ENCODE data around the gene PPM1H. TPM values are rescaled to one million over a fixed set of nuclear protein-coding genes. Genes with fewer than 3 reads are reported as not detected.

The PPM1H gene
- total RNA-seq, 1 experiment from 2014 or later: 12.0 TPM

- Histone ChIP-seq H3K9ac (ENCODE audit: low read length) (no peak overlapping the region), H3K9me2 (replicated peaks; ENCODE audit: low read length) (0 out of 2 replicates have a peak, but pooled peaks cover 3% of the 10 kb centered on the region), H3K79me2 (ENCODE audit: low read length) (no peaks in the 10 kb centered on the region), H2AFZ (ENCODE audit: low read length) (0 out of 2 replicates have a peak overlapping the region, but pooled peaks have one; percentile 27), H3K4me2 (ENCODE audit: low read length) (peak overlapping the region; percentile 2; the same call in 1 of the 2 replicates), H3K4me1 (ENCODE audit: insufficient read depth, low read length) (peaks cover 15% of the 10 kb centered on the region), H3K27me3 (ENCODE audit: low read length) (no peaks in the 10 kb centered on the region), H3F3A (ENCODE audit: low read length, unreplicated experiment) (no peaks in the 10 kb centered on the region), H3K27ac (ENCODE audit: low read length) (peak overlapping the region; percentile 54), H4K20me1 (ENCODE audit: low read length) (no peaks in the 10 kb centered on the region), H3K4me3 (ENCODE audit: low read length) (no peak overlapping the region), H3K9me3 (ENCODE audit: low read length) (no peaks in the 10 kb centered on the region), H3K36me3 (ENCODE audit: low read depth, low read length) (no peaks in the 10 kb centered on the region)
- BruUV-seq (replicated peaks): no TSS peak
- DNase-seq (peak; percentile 75), ATAC-seq (peak; percentile 81)
- TF ChIP-seq EZH2 (IDR thresholded peaks at IDR 0.05; ENCODE audit: low read length, unreplicated experiment) (no peak), CTCF (conservative IDR thresholded peaks at IDR 0.05; ENCODE audit: low read depth, low read length) (no peak), EZH2phosphoT487 (IDR thresholded peaks at IDR 0.05; ENCODE audit: borderline replicate concordance, low read length) (no peak)
- POLR2A ChIA-PET (ENCODE audit: unreplicated experiment): no interaction called here
- intact Hi-C loops (cut with micrococcal nuclease): loop anchor here (2.0 to 5.0 kb wide), 4 partner anchors 20 to 134 kb away; no protein-coding TSS in a partner anchor
- CTCF ChIA-PET: no interaction called here
Measured at GRCh38 chr12:62660756-62661155, 274.2 kb downstream of the PPM1H start.

- peaks cover 15% of the 10 kb centered on the region for H3K4me1 ChIP-seq (ENCODE audit: insufficient read depth, low read length)
- H4K20me1 ChIP-seq (ENCODE audit: low read length): no peaks in the 10 kb centered on the region
- H3K9me2 ChIP-seq (replicated peaks; ENCODE audit: low read length): 0 out of 2 replicates have a peak, but pooled peaks cover 3% of the 10 kb centered on the region
- H3F3A ChIP-seq (ENCODE audit: low read length, unreplicated experiment): no peaks in the 10 kb centered on the region
- peak overlapping the region; percentile 54 for H3K27ac ChIP-seq (ENCODE audit: low read length)
- no peak for DNase-seq
- POLR2A ChIA-PET (ENCODE audit: unreplicated experiment): interaction anchor here (0.5 to 0.6 kb wide), 2 partner anchors 71 to 140 kb away, joined by 3 to 8 read pairs; no protein-coding TSS in a partner anchor
- H3K4me3 ChIP-seq (ENCODE audit: low read length): no peak overlapping the region
- no peak overlapping the region for H3K9ac ChIP-seq (ENCODE audit: low read length)
- CTCF ChIA-PET: no interaction called here
- BruUV-seq (replicated peaks): no TSS peak
- H3K4me2 ChIP-seq (ENCODE audit: low read length): no peak overlapping the region
- no peaks in the 10 kb centered on the region for H3K9me3 ChIP-seq (ENCODE audit: low read length)
- no peaks in the 10 kb centered on the region for H3K79me2 ChIP-seq (ENCODE audit: low read length)
- no peak overlapping the region for H2AFZ ChIP-seq (ENCODE audit: low read length)
- TF ChIP-seq EZH2 (IDR thresholded peaks at IDR 0.05; ENCODE audit: low read length, unreplicated experiment) (no peak), EZH2phosphoT487 (IDR thresholded peaks at IDR 0.05; ENCODE audit: borderline replicate concordance, low read length) (no peak), CTCF (conservative IDR thresholded peaks at IDR 0.05; ENCODE audit: low read depth, low read length) (no peak)
- intact Hi-C loops (cut with micrococcal nuclease): loop anchor here (2.0 to 5.0 kb wide), 4 partner anchors 19 to 135 kb away; no protein-coding TSS in a partner anchor
- ATAC-seq: no peak
- H3K27me3 ChIP-seq (ENCODE audit: low read length): no peaks in the 10 kb centered on the region
- no peaks in the 10 kb centered on the region for H3K36me3 ChIP-seq (ENCODE audit: low read depth, low read length)
Measured at GRCh38 chr12:62659453-62660295, 275.3 kb downstream of the PPM1H start.

DNA sequence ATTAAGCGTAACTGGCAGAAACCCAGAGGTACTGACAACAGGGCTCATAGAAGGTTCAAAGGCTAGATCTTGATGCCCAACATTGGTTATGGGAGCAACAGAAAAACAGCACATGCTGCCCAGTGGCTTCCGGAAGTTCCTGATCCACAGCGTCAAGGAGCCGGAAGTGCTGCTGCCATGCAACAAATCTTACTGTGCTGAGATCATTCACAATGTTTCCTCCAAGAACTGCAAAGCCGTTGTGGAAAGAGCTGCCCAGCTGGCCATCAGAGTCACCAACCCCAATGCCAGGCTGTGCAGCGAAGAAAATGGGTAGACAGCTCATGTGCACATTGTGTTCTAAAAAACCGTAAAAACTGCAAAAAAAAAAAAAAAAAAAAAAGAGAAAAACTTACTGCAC, 276.0 kb downstream of the PPM1H start:
- no peak overlapping the region for H3K4me2 ChIP-seq (ENCODE audit: low read length)
- no peak overlapping the region for H2AFZ ChIP-seq (ENCODE audit: low read length)
- CTCF ChIA-PET: no interaction called here
- no peaks in the 10 kb centered on the region for H3K27me3 ChIP-seq (ENCODE audit: low read length)
- no peak for TF ChIP-seq EZH2 (IDR thresholded peaks at IDR 0.05; ENCODE audit: low read length, unreplicated experiment)
- TF ChIP-seq CTCF (conservative IDR thresholded peaks at IDR 0.05; ENCODE audit: low read depth, low read length): no peak
- TF ChIP-seq EZH2phosphoT487 (IDR thresholded peaks at IDR 0.05; ENCODE audit: borderline replicate concordance, low read length): no peak
- H3K4me3 ChIP-seq (ENCODE audit: low read length): no peak overlapping the region
- no peak for DNase-seq
- 0 out of 2 replicates have a peak, but pooled peaks cover 3% of the 10 kb centered on the region for H3K9me2 ChIP-seq (replicated peaks; ENCODE audit: low read length)
- intact Hi-C loops (cut with micrococcal nuclease): no loop called here
- ATAC-seq: no peak
- H3K36me3 ChIP-seq (ENCODE audit: low read depth, low read length): no peaks in the 10 kb centered on the region
- no peaks in the 10 kb centered on the region for H3K9me3 ChIP-seq (ENCODE audit: low read length)
- no peaks in the 10 kb centered on the region for H4K20me1 ChIP-seq (ENCODE audit: low read length)
- POLR2A ChIA-PET (ENCODE audit: unreplicated experiment): interaction anchor here (0.6 kb wide), 1 partner anchor 141 kb away, joined by 8 read pairs; no protein-coding TSS in a partner anchor
- no TSS peak for BruUV-seq (replicated peaks)
- no peak overlapping the region for H3K9ac ChIP-seq (ENCODE audit: low read length)
- no peak overlapping the region for H3K27ac ChIP-seq (ENCODE audit: low read length)
- H3F3A ChIP-seq (ENCODE audit: low read length, unreplicated experiment): no peaks in the 10 kb centered on the region
- H3K79me2 ChIP-seq (ENCODE audit: low read length): no peaks in the 10 kb centered on the region
- peaks cover 15% of the 10 kb centered on the region for H3K4me1 ChIP-seq (ENCODE audit: insufficient read depth, low read length)
